ENCODE measurements around the gene PGAP2.

DNA sequence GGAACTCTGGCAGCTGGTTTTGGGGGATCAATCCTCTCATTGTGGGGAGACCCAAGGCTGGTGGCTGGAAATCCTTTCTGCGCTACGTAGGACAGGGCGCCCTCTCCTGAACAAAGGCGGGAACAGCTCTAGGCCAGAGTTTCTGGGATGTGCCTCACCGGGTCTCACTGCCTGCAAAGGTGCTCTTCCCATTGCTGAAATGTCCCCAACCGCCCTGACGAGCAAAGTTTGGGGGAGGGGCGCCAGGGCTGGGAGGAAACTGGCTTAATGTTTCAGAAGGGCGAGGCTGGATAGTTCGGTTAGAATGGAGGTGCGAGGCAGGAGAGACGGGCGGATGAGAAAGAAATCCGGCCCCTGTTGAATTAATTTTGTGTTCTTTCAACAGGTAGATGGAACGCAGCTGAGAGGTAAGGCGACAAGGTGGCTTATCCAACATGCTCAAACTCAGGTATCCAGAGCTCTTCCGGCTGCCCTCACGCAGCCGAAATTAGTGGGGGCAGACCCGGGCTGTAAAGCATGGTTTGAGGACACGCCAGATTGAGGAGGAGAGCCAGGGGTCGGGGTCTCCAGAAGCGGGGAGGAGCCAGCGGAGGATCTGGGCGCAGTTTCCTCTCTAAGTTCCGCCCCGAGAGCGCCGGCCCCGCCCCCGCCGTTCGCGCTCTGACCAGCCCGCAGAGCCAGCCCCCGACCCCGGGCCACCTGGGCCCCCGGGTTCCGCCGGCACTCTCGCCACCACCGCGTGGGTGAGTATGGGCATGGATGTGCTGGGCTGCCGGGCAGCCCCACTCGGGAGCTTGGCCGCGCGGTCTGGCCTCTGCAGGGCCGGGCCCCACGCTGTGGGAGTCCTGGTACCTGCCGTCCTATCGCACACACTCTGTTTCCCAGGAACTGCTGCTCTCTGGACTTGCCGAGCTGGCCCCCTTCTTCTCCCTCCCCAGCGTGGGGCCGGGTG lies at the start of gene PGAP2:
- TF ChIP-seq, protein P1, sequence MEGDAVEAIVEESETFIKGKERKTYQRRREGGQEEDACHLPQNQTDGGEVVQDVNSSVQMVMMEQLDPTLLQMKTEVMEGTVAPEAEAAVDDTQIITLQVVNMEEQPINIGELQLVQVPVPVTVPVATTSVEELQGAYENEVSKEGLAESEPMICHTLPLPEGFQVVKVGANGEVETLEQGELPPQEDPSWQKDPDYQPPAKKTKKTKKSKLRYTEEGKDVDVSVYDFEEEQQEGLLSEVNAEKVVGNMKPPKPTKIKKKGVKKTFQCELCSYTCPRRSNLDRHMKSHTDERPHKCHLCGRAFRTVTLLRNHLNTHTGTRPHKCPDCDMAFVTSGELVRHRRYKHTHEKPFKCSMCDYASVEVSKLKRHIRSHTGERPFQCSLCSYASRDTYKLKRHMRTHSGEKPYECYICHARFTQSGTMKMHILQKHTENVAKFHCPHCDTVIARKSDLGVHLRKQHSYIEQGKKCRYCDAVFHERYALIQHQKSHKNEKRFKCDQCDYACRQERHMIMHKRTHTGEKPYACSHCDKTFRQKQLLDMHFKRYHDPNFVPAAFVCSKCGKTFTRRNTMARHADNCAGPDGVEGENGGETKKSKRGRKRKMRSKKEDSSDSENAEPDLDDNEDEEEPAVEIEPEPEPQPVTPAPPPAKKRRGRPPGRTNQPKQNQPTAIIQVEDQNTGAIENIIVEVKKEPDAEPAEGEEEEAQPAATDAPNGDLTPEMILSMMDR (IDR thresholded peaks at IDR 0.05) = peak; percentile 98
- no peak for TF ChIP-seq SIN3A (IDR thresholded peaks at IDR 0.05; ENCODE audit: borderline replicate concordance, insufficient read depth, low read depth, low read length)
- no peak for TF ChIP-seq TCF7L2 (IDR thresholded peaks at IDR 0.05; ENCODE audit: low read depth, low read length)
- TF ChIP-seq POLR2AphosphoS5 (IDR thresholded peaks at IDR 0.05; ENCODE audit: low read depth, low read length) = peak; percentile 53

Measured in Panc1 (cell line).